ENCODE data around the gene S1PR3. TPM values are rescaled to one million over a fixed set of nuclear protein-coding genes. Genes with fewer than 3 reads are reported as not detected.

Gene S1PR3
- total and polyA plus RNA-seq, 3 donors from 2014 or later, result 4.5 to 7.2 (median 7.0) TPM

DNA sequence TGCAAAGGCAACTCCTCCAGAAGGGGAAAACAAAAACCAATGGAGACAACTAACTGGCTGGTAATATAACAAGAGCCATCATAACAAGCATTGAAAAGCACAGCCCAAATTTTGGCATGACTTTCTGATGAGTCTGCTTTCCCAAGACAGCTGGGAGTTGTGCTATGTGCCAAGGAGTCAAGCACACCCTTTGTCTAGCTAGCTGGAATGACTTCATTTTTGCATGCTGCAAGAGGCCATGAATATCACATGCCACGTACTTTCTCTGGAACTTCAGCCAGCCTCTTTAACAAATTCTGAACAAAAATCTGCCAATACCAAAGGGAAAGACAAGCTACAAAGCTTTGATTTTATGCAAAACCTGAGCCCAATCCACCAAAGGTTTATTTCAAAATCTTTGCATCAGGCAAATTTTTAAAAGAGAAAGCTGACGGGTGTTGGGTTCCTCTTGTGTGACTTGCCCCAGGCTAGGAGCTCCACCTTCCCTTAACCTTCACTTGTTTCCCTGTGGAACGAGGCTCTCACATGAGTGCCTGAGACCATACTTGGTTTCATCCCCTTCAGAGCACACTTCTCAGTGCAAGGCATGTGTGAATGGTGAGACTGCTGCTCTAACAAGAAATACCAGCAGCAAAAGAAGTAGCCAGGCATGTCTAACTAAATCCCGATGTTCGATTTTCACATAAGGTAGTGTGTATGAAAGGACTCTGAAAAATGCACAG, 47.3 kb downstream of the S1PR3 start:
- 69 to 72% methylated on average over 5 of the region's 5 CpGs for WGBS, 2 donors
- Histone ChIP-seq H3K9me3 (no peaks in the 10 kb centered on the region), H3K4me1 (peaks cover 8% of the 10 kb centered on the region), H3K36me3 (ENCODE audit: low read depth, missing control alignments) (no peaks in the 10 kb centered on the region), H3K27me3 (no peaks in the 10 kb centered on the region), H3K27ac (no peak overlapping the region), H3K4me3 (no peak overlapping the region)
- TF ChIP-seq, protein P1, sequence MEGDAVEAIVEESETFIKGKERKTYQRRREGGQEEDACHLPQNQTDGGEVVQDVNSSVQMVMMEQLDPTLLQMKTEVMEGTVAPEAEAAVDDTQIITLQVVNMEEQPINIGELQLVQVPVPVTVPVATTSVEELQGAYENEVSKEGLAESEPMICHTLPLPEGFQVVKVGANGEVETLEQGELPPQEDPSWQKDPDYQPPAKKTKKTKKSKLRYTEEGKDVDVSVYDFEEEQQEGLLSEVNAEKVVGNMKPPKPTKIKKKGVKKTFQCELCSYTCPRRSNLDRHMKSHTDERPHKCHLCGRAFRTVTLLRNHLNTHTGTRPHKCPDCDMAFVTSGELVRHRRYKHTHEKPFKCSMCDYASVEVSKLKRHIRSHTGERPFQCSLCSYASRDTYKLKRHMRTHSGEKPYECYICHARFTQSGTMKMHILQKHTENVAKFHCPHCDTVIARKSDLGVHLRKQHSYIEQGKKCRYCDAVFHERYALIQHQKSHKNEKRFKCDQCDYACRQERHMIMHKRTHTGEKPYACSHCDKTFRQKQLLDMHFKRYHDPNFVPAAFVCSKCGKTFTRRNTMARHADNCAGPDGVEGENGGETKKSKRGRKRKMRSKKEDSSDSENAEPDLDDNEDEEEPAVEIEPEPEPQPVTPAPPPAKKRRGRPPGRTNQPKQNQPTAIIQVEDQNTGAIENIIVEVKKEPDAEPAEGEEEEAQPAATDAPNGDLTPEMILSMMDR (IDR thresholded peaks at IDR 0.05), result no peak
- no peak for TF ChIP-seq POLR2A (IDR thresholded peaks at IDR 0.05)
- peak; percentile 44 for DNase-seq
- intact Hi-C loops (cut with DNase I; ENCODE audit: low total_unique reads), result no loop called here

DNA sequence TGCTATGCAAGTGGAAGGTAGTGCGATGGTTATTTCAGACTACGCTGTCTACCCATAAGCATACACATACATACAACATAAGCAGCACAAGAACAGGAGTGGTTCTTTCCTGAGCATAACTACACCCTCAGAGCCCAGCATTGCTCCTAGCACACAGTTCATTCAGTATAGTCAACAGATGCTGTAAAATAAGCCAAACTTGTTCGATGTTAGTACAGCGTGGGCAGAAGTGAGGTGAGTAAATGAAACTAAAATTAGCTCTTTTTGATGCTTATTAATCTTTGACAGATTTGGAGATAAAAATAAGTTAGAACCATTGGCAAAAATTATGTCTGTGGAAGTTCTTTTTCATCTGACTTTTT, 47.8 kb downstream of the S1PR3 start:
- H3K36me3 ChIP-seq (ENCODE audit: low read depth, missing control alignments), result no peaks in the 10 kb centered on the region
- no peaks in the 10 kb centered on the region for H3K9me3 ChIP-seq
- intact Hi-C loops (cut with DNase I; ENCODE audit: low total_unique reads), result no loop called here
- H3K27ac ChIP-seq, result no peak overlapping the region
- no peaks in the 10 kb centered on the region for H3K27me3 ChIP-seq
- H3K4me3 ChIP-seq, result no peak overlapping the region
- H3K4me1 ChIP-seq, result peaks cover 8% of the 10 kb centered on the region
- 92 to 95% methylated on average over 4 of the region's 4 CpGs for WGBS, 2 donors
- no peak for TF ChIP-seq POLR2A (IDR thresholded peaks at IDR 0.05)
- TF ChIP-seq, protein P1 (IDR thresholded peaks at IDR 0.05), result no peak
- DNase-seq, result no peak

DNA sequence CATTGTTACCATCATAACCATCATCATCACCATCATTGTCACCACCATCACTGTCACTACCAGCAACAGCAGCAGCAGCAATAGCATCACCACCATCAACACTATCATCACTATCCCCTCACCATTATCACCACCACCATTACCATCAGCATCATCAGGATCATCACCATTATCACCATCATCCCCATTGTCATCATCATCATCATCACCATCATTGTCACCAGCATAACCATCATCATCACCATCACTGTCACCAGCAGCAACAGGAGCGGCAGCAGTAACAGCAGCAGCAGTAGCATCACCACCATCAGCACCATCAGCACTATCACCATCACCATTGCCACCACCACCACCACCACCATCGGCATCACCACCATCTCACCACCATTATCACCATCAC, 48.4 kb downstream of the S1PR3 start:
- TF ChIP-seq POLR2A (IDR thresholded peaks at IDR 0.05), result no peak
- TF ChIP-seq, protein P1 (IDR thresholded peaks at IDR 0.05), result no peak
- Histone ChIP-seq H3K27me3 (no peaks in the 10 kb centered on the region), H3K4me1 (peaks cover 8% of the 10 kb centered on the region), H3K9me3 (no peaks in the 10 kb centered on the region), H3K27ac (no peak overlapping the region), H3K36me3 (ENCODE audit: low read depth, missing control alignments) (no peaks in the 10 kb centered on the region), H3K4me3 (no peak overlapping the region)
- no peak for DNase-seq
- intact Hi-C loops (cut with DNase I; ENCODE audit: low total_unique reads), result no loop called here
- 86 to 98% methylated on average over 2 of the region's 2 CpGs for WGBS, 2 donors

DNA sequence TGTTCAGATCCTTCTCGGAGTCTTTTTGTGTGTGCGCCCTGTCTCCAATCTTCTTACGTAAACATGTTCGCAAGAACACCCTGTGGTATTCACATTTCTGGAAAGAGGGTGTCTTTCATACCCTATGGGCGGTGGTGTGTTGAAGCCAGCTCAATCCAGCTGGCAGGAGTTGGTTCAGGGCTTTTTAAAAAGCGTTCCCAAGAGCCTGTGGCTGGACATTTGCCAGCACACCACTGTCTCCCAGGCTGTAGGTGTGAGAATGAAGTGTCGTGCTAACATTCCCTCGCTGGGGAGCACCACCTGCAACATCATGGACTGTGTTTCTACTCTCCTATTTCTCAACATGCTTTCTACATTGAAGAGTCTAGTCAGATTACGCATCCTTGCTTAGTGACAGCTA, 51.7 kb downstream of the S1PR3 start:
- Histone ChIP-seq H3K27me3 (no peaks in the 10 kb centered on the region), H3K4me1 (no peaks in the 10 kb centered on the region), H3K9me3 (no peaks in the 10 kb centered on the region), H3K36me3 (ENCODE audit: low read depth, missing control alignments) (no peaks in the 10 kb centered on the region), H3K27ac (no peak overlapping the region), H3K4me3 (no peak overlapping the region)
- DNase-seq, result no peak
- TF ChIP-seq, protein P1 (IDR thresholded peaks at IDR 0.05), result no peak
- no peak for TF ChIP-seq POLR2A (IDR thresholded peaks at IDR 0.05)
- intact Hi-C loops (cut with DNase I; ENCODE audit: low total_unique reads), result no loop called here
- 93 to 98% methylated on average over 9 of the region's 9 CpGs for WGBS, 2 donors

DNA sequence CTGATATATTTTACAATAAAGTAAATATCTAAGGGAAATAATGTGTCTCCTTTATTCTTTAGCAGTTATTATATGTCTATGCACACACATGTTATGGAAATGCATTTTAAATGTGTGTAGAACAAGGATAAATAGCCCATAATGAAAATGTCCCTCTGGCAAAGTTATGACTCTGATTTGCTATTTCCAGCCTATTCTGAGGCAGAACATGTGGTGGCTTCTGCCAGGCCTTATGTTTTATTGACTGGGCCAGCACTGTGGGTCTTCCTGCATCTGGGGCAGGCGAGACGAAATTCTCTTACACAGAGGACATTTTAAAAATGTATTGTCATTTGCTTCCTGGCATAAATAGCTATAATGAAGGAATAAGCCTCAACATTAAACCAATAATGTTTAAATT, 52.8 kb downstream of the S1PR3 start:
- 92 to 98% methylated on average over 2 of the region's 2 CpGs for WGBS, 2 donors
- no peaks in the 10 kb centered on the region for H3K9me3 ChIP-seq
- no peak for DNase-seq
- H3K4me3 ChIP-seq, result no peak overlapping the region
- no peaks in the 10 kb centered on the region for H3K27me3 ChIP-seq
- intact Hi-C loops (cut with DNase I; ENCODE audit: low total_unique reads), result no loop called here
- no peaks in the 10 kb centered on the region for H3K36me3 ChIP-seq (ENCODE audit: low read depth, missing control alignments)
- no peaks in the 10 kb centered on the region for H3K4me1 ChIP-seq
- no peak overlapping the region for H3K27ac ChIP-seq
- TF ChIP-seq POLR2A (IDR thresholded peaks at IDR 0.05), result no peak
- TF ChIP-seq, protein P1 (IDR thresholded peaks at IDR 0.05), result no peak

Measured in testis (tissue), 3 donors.